Spleen (tissue), 7 donors: ENCODE measurements around the gene UBE2I.

Experiments
- POLR2AphosphoS5 ChIP-seq, 3 donors: sonication (generic); formaldehyde crosslinking; IDR thresholded peaks; one replicate each; pipeline ENCODE4 v1.5.1; 2017; ENCODE audit warnings: antibody characterized with exemption in 3 of 3
- TF ChIP-seq, protein P1 (sequence below), 11 experiments: fragments of 200-600 bp in 7 of 11; fragments of 450-650 bp in 4 of 11; sonication (generic) in 4 of 11; IDR thresholded peaks in 8 of 11; conservative IDR thresholded peaks in 3 of 11; 1 replicate in 7 of 11; 2 replicates in 4 of 11; pipeline versions ENCODE4 v1.4.0 to v1.8.0; 2016 to 2021; ENCODE audit warnings: antibody characterized with exemption in 11 of 11, inconsistent platforms in 4 of 11, mild to moderate bottlenecking in 1 of 11
- donor health status: DM: no; HTN: no; CAD: no; lungs with moderate emphysema.
- donor health status: DM: no; HTN: no; CAD: no.
- donor health status: DM: no; HTN: no; CAD: no.

DNA sequence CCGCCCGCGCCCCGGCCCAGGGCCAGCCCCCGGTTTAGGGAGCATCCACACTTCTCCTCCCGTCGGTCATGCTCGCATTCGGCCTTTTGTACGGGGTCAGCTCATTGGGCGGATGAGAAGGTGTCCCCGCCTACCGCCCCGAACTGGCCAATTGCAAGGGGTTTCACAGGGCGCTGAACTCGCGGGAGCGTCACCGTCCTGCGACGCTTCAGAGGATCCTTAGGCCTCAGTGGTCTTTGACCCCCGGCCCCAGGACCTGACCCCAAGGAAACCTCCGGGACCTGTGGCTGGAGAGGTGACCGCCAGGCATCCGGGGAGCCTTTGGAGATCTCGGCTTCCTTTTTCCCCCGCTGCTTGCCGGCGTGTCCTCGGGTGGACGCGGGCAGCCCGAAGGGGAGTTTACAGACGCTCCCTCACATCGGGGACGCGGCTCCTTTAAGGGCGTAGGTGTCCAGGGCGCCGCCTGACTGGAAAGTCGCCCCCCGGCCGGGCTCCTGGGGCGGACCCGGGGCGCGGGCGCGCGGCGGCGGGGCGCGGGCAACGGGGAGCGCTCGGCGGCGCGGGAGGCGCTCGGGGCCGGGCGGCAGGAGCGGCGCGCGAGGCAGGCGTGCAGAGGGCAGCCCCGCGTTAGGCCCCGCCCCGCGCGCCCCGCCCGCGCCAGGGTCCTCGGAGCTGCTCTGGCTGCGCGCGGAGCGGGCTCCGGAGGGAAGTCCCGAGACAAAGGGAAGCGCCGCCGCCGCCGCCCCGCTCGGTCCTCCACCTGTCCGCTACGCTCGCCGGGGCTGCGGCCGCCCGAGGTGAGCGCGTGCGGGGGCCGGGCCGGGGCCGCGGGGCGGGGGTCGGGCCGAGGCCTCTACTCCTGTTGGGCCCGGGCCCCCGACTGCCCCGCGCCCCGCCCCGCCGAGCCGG, at the start of gene UBE2I:
- TF ChIP-seq, protein P1, sequence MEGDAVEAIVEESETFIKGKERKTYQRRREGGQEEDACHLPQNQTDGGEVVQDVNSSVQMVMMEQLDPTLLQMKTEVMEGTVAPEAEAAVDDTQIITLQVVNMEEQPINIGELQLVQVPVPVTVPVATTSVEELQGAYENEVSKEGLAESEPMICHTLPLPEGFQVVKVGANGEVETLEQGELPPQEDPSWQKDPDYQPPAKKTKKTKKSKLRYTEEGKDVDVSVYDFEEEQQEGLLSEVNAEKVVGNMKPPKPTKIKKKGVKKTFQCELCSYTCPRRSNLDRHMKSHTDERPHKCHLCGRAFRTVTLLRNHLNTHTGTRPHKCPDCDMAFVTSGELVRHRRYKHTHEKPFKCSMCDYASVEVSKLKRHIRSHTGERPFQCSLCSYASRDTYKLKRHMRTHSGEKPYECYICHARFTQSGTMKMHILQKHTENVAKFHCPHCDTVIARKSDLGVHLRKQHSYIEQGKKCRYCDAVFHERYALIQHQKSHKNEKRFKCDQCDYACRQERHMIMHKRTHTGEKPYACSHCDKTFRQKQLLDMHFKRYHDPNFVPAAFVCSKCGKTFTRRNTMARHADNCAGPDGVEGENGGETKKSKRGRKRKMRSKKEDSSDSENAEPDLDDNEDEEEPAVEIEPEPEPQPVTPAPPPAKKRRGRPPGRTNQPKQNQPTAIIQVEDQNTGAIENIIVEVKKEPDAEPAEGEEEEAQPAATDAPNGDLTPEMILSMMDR (IDR thresholded peaks at IDR 0.05 in 8 of 11, conservative IDR thresholded peaks at IDR 0.05 in 3 of 11) = no peak
- TF ChIP-seq POLR2AphosphoS5 (IDR thresholded peaks at IDR 0.05) = peak; percentile 80 to 89 (median 81)
